IMR-90 (cell line): ENCODE data around the gene CLEC19A. TPM values are rescaled to one million over a fixed set of nuclear protein-coding genes. Genes with fewer than 3 reads are reported as not detected.

ENCODE experiments used
- ATAC-seq: fragments of 200-7000 bp; cut with Tn5 transposase; 2 replicates; pipeline ENCODE4 v1.9.1; 2020; ENCODE audit warnings: low read depth, mild to moderate bottlenecking, moderate library complexity
- BruUV-seq: library from RNA; stranded (reverse); fragments of 400-500 nt; replicated peaks from 2 replicates; lab custom pipeline; 2021; lab: Mats Ljungman, UMichigan
- CTCF ChIA-PET: fragments of 300-600 bp; formaldehyde crosslinking; extraction: SDS; loops from one replicate; lab custom pipeline; 2021; ENCODE audit warnings: antibody characterized with exemption; lab: Yijun Ruan, JAX
- POLR2A ChIA-PET: fragments of 300-600 bp; sonication (Branson Sonifier 250); formaldehyde crosslinking; loops from one replicate; lab custom pipeline; 2022; ENCODE audit warnings: antibody characterized with exemption; ENCODE audit not compliant: unreplicated experiment; lab: Charles Lee
- DNase-seq: peaks from one replicate; pipeline ENCODE4 v3.0.0; 2013
- H2AFZ ChIP-seq: replicated peaks from 2 replicates; pipeline ENCODE3; 2013; ENCODE audit warnings: low read length, mild to moderate bottlenecking; ENCODE audit not compliant: poor library complexity
- H2AK5ac ChIP-seq: 2 replicates; pipeline ENCODE4 v1.6.1; 2013; ENCODE audit warnings: low read depth, low read length, inconsistent platforms
- H2AK9ac ChIP-seq: replicated peaks from 2 replicates; pipeline ENCODE3; 2013; ENCODE audit warnings: mild to moderate bottlenecking, low read depth, low read length, moderate library complexity; ENCODE audit not compliant: poor library complexity
- H2BK120ac ChIP-seq: 2 replicates; pipeline ENCODE4 v1.6.1; 2013; ENCODE audit warnings: low read depth, low read length, inconsistent platforms
- H2BK15ac ChIP-seq: 3 replicates; pipeline ENCODE4 v1.6.1; 2013; ENCODE audit warnings: low read depth, low read length, inconsistent platforms
- H2BK20ac ChIP-seq: 2 replicates; pipeline ENCODE4 v1.6.1; 2013; ENCODE audit warnings: low read depth, mild to moderate bottlenecking, inconsistent platforms, low read length, moderate library complexity
- H2BK5ac ChIP-seq: 2 replicates; pipeline ENCODE4 v1.6.1; 2013; ENCODE audit warnings: mild to moderate bottlenecking, low read depth, low read length, inconsistent platforms; ENCODE audit not compliant: poor library complexity, severe bottlenecking
- H3K14ac ChIP-seq: replicated peaks from 2 replicates; pipeline ENCODE4 v1.6.1; 2013; ENCODE audit warnings: low read depth, low read length, inconsistent platforms
- H3K18ac ChIP-seq: 2 replicates; pipeline ENCODE4 v1.6.1; 2013; ENCODE audit warnings: low read depth, low read length, control low read depth
- H3K23ac ChIP-seq: 2 replicates; pipeline ENCODE4 v1.6.1; 2013; ENCODE audit warnings: low read depth, low read length, inconsistent platforms
- H3K27ac ChIP-seq: 2 replicates; pipeline ENCODE4 v1.5.1; 2013; ENCODE audit warnings: mild to moderate bottlenecking, control low read depth, low read length; ENCODE audit not compliant: insufficient read depth
- H3K27me3 ChIP-seq: 2 replicates; pipeline ENCODE4 v1.6.1; 2013; ENCODE audit warnings: low read length; ENCODE audit not compliant: control insufficient read depth, insufficient read depth
- H3K36me3 ChIP-seq: 2 replicates; pipeline ENCODE4 v1.6.1; 2013; ENCODE audit warnings: low read length, mixed read lengths; ENCODE audit not compliant: control insufficient read depth, insufficient read depth
- H3K4ac ChIP-seq: 2 replicates; pipeline ENCODE4 v1.6.1; 2013; ENCODE audit warnings: low read depth, low read length, inconsistent platforms
- H3K4me1 ChIP-seq: 2 replicates; pipeline ENCODE4 v1.6.1; 2013; ENCODE audit warnings: low read length, mixed read lengths; ENCODE audit not compliant: control insufficient read depth, insufficient read depth
- H3K4me2 ChIP-seq: 2 replicates; pipeline ENCODE4 v1.6.1; 2013; ENCODE audit warnings: low read depth, mild to moderate bottlenecking, control low read depth, low read length, moderate library complexity
- H3K4me3 ChIP-seq: 2 replicates; pipeline ENCODE4 v1.5.1; 2013; ENCODE audit warnings: low read depth, mild to moderate bottlenecking, control low read depth, low read length, moderate library complexity; ENCODE audit not compliant: insufficient read depth
- H3K56ac ChIP-seq: 2 replicates; pipeline ENCODE4 v1.6.1; 2013; ENCODE audit warnings: low read length, inconsistent platforms; ENCODE audit not compliant: insufficient read depth; ENCODE audit errors: extremely low read depth
- H3K79me1 ChIP-seq, 2 experiments: 2 replicates each; pipeline ENCODE4 v1.6.1; 2013; ENCODE audit warnings: low read length in 2 of 2, inconsistent platforms in 1 of 2, low read depth in 1 of 2
- H3K9ac ChIP-seq: 2 replicates; pipeline ENCODE4 v1.6.1; 2013; ENCODE audit warnings: low read depth, low read length, control low read depth
- H3K9me1 ChIP-seq: 2 replicates; pipeline ENCODE4 v1.6.1; 2013; ENCODE audit warnings: low read length, inconsistent platforms; ENCODE audit not compliant: insufficient read depth
- H3K9me3 ChIP-seq: 2 replicates; pipeline ENCODE4 v1.6.1; 2013; ENCODE audit warnings: low read length; ENCODE audit not compliant: control insufficient read depth, insufficient read depth
- H4K20me1 ChIP-seq: 2 replicates; pipeline ENCODE4 v1.6.1; 2013; ENCODE audit warnings: low read length, inconsistent platforms; ENCODE audit not compliant: insufficient read depth
- H4K5ac ChIP-seq: 2 replicates; pipeline ENCODE4 v1.6.1; 2013; ENCODE audit warnings: mild to moderate bottlenecking, low read depth, low read length, control low read depth
- H4K8ac ChIP-seq, 2 experiments: 2 replicates each; pipeline ENCODE4 v1.6.1; 2013; ENCODE audit warnings: low read depth in 2 of 2, low read length in 2 of 2, control low read depth in 1 of 2, inconsistent platforms in 1 of 2
- H4K91ac ChIP-seq: 2 replicates; pipeline ENCODE4 v1.6.1; 2013; ENCODE audit warnings: low read depth, low read length, inconsistent platforms; ENCODE audit not compliant: insufficient read depth
- CEBPB ChIP-seq: IDR thresholded peaks from 2 replicates; pipeline ENCODE4 v1.6.1; 2012; ENCODE audit warnings: low read depth, low read length, improper control_type of control experiment
- POLR2A ChIP-seq: IDR thresholded peaks from 2 replicates; pipeline ENCODE4 v1.6.1; 2012; ENCODE audit warnings: mild to moderate bottlenecking, low read depth, low read length
- RCOR1 ChIP-seq: IDR thresholded peaks from 2 replicates; pipeline ENCODE4 v1.6.1; 2012; ENCODE audit warnings: mild to moderate bottlenecking, low read length, improper control_type of control experiment; ENCODE audit not compliant: insufficient replicate concordance
- SMC3 ChIP-seq: fragments of 150-350 bp; IDR thresholded peaks from 2 replicates; pipeline ENCODE4 v1.6.1; 2016; ENCODE audit warnings: low read depth, mild to moderate bottlenecking, antibody characterized with exemption, low read length, moderate library complexity
- WGBS, 2 experiments: methylation state at CpG; one replicate each; pipeline versions ENCODE4 v1.1.5 to v1.1.7; 2013; ENCODE audit warnings: missing lambda C conversion rate in 2 of 2; ENCODE audit not compliant: insufficient read length in 1 of 2; ENCODE audit errors: extremely low coverage in 2 of 2; 5-methylcytosine and 5-hydroxymethylcytosine counted together
- dilution Hi-C: fragments of 300-500 bp; cut with HindIII; formaldehyde crosslinking; loops from one replicate; pipeline ENCODE4 v1.14.3; 2018; ENCODE audit warnings: low sequenced_read_pairs; ENCODE audit not compliant: unreplicated experiment
- in situ Hi-C: fragments of 300-500 bp; cut with MboI; formaldehyde crosslinking; loops from 3 replicates; pipeline ENCODE4 v1.14.3; 2019; ENCODE audit warnings: low sequenced_read_pairs, inconsistent platforms, mixed read lengths
- intact Hi-C: fragments of 100-400 bp; cut with micrococcal nuclease; formaldehyde crosslinking; loops from 2 replicates; pipeline ENCODE4 v1.10.0; 2022
- polyA plus RNA-seq, 3 experiments: library from polyadenylated mRNA; depleted of rRNA; stranded (reverse); fragments of >200 nt; gene quantifications; 2 replicates each; pipeline ENCODE4 v1.2.3, GENCODE V29; 2012; ENCODE audit warnings: low replicate concordance in 1 of 3
- total RNA-seq: library from RNA; depleted of rRNA; stranded (reverse); fragments of >200 nt; gene quantifications from 2 replicates; pipeline ENCODE4 v1.2.3, GENCODE V29; 2012

CLEC19A gene
- total and polyA plus RNA-seq, 2 of the 4 experiments (the other 2 are of a cell fraction): not detected

DNA sequence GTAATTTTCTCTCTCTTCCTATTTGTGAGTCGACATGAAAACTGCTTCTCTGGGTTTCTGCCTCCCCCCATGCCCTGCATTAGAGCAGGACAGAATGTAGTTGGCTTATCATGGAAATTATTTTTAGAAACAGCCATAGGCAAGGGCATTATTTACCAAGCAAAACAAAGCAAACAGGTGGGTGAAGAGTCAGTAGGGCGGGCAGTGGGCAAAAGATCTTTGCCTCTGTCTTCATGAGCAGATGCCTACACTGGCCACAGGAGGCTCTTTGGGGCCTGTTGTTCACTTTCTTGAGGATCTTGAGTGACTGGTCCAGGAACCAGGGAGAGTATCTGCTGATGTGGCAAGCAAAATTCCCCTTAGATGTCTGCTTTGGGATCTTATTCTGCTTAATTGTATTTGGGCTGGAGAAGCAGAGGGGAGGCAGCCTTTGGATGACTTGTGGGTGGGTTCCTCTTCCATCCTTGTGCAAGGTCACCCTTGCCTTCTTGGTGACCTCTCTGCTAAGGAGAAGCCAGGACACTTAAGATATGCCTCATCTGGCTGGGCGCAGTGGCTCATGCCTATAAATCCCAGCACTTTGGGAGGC lies 42.5 kb upstream of the CLEC19A start:
- Histone ChIP-seq H3K4me2 (no peak overlapping the region), H4K8ac (no peak overlapping the region), H4K91ac (no peak overlapping the region), H2AK9ac (no peak overlapping the region), H2AFZ (no peak overlapping the region), H3K4me1 (no peaks in the 10 kb centered on the region), H2AK5ac (no peak overlapping the region), H3K79me1 (no peaks in the 10 kb centered on the region), H3K4ac (no peak overlapping the region), H3K56ac (no peak overlapping the region), H4K20me1 (no peaks in the 10 kb centered on the region), H3K27ac (no peak overlapping the region), H4K5ac (no peak overlapping the region), H3K14ac (no peak overlapping the region), H3K9ac (no peak overlapping the region), H3K4me3 (no peak overlapping the region), H3K27me3 (no peaks in the 10 kb centered on the region), H3K36me3 (no peaks in the 10 kb centered on the region), H2BK15ac (no peak overlapping the region), H3K9me1 (no peaks in the 10 kb centered on the region), H3K9me3 (peaks cover 6% of the 10 kb centered on the region; the same call in 1 of the 2 replicates), H3K18ac (no peak overlapping the region), H2BK120ac (no peak overlapping the region), H3K23ac (no peak overlapping the region), H2BK20ac (no peak overlapping the region), H2BK5ac (no peak overlapping the region)
- BruUV-seq: no TSS peak
- intact Hi-C loops (no loop called here), in situ Hi-C loops (no loop called here), dilution Hi-C loops (no loop called here)
- ChIA-PET CTCF (no interaction called here), POLR2A (no interaction called here)
- DNase-seq (no peak), ATAC-seq (no peak)
- TF ChIP-seq POLR2A (no peak), SMC3 (no peak), CEBPB (no peak), RCOR1 (no peak)
- no CpG with 5 or more reads among the region's 3 CpGs for WGBS, 2 experiments
